ENCODE results near the gene SAE1.

Gene SAE1

GRCh38 chr19:47110521-47111005 is 20.1 kb upstream of the SAE1 start:
- no peak for DNase-seq (ENCODE audit: low read depth)
- TF ChIP-seq CTCF (IDR thresholded peaks at IDR 0.05; ENCODE audit: insufficient read depth, low read depth, low read length, missing control alignments), result no peak
- peak overlapping the region; percentile 99 for H3K4me3 ChIP-seq (ENCODE audit: low read length)

DNA sequence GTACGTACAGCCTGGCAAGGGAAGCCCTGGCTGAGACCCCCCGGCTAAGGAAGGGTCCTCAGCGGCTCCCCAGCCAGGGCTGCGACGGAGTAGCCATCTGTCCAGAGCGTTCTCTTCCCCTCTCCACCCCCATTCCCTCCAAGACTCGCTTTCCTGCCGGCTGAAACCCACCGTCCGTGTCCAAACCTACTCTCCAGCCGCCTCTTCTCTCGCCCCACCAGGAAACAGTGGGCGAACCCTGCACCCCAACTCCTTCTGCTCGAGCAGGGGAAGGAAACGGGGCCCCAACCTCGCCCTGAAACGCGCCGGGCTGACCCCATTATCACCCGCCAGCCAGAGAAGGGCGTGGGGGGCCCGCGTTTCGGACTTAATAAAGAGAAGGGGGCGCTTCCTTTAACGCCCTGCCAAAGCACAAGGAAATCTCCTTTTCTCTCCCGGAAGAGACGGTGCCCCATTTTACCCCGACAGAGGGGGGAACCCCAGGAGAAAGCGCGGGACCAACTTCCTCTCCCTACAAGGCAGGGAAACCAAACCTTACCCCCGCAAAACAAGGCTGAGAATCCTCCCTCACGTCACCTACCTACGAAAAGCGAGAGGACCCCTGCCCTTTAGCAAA is 19.5 kb upstream of the SAE1 start:
- TF ChIP-seq CTCF (IDR thresholded peaks at IDR 0.05; ENCODE audit: insufficient read depth, low read depth, low read length, missing control alignments), result no peak
- peak overlapping the region; percentile 99 for H3K4me3 ChIP-seq (ENCODE audit: low read length)
- DNase-seq (ENCODE audit: low read depth), result no peak

DNA sequence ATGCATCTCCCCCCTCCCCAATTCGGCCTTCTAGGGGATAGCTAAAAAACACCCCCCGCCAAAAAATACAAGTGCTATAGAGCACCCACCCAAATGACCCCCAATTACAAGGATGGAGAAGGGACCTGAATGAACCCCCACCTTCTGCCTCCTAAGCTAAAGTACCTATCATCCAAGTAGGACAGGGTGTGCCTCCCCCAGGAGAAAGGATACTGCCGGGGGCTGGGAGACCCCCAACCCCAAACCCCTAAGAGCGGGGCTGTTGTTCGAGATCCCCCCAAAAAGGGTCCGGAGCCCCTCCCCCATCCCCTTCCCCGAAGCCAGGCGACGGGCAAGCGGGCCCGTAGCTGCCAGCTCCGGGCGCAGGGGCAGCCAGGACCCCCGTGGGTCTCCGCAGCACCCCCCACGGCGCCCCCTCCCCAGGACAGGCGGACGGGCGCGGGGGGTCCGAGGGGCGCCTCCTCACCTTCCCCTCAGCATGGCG is 18.9 kb upstream of the SAE1 start:
- DNase-seq (ENCODE audit: low read depth), result no peak
- no peak for TF ChIP-seq CTCF (IDR thresholded peaks at IDR 0.05; ENCODE audit: insufficient read depth, low read depth, low read length, missing control alignments)
- H3K4me3 ChIP-seq (ENCODE audit: low read length), result peak overlapping the region; percentile 99

DNA sequence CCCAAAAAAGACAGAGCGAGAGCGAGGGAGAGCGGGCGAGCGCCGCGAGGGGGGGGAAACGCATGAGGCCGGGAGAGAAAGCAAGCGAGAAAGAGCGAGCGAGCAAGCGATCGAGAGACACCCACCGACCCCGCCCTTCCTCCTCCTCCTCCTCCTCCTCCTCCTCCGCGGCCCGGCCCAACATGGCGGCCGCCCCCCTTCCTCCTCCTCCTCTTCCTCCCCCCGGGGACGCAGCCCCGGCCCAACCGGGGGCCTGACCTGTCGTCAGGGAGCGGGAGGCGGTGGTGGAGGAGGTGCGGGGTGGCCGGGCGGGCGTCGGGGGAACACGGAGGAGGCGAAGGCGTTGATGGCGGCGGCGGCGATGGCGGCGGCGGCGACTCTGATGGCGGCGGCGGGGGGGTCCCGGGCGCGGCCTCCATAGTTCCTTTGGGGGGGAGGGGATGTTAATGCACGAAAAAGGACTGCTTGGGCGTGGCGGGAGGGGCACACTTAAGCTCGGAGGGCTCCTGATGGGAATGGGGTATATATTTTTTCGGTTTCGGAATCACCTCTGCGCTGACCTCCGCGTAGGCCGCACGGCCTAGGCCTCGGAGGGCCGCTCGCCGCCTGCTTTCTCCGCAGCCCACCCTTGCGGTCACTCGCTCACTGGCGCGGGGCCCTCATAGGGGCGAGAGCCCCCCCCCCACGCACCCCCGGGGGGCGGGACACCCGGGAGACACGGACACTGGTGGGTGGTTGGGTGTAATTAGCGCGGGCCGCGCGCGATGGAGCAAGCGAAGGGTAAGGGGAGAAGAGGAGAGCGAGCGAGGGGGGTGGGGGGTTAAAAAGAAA is 18.3 kb upstream of the SAE1 start:
- TF ChIP-seq CTCF (IDR thresholded peaks at IDR 0.05; ENCODE audit: insufficient read depth, low read depth, low read length, missing control alignments), result no peak
- H3K4me3 ChIP-seq (ENCODE audit: low read length), result peak overlapping the region; percentile 99
- peak; percentile 80 for DNase-seq (ENCODE audit: low read depth)

DNA sequence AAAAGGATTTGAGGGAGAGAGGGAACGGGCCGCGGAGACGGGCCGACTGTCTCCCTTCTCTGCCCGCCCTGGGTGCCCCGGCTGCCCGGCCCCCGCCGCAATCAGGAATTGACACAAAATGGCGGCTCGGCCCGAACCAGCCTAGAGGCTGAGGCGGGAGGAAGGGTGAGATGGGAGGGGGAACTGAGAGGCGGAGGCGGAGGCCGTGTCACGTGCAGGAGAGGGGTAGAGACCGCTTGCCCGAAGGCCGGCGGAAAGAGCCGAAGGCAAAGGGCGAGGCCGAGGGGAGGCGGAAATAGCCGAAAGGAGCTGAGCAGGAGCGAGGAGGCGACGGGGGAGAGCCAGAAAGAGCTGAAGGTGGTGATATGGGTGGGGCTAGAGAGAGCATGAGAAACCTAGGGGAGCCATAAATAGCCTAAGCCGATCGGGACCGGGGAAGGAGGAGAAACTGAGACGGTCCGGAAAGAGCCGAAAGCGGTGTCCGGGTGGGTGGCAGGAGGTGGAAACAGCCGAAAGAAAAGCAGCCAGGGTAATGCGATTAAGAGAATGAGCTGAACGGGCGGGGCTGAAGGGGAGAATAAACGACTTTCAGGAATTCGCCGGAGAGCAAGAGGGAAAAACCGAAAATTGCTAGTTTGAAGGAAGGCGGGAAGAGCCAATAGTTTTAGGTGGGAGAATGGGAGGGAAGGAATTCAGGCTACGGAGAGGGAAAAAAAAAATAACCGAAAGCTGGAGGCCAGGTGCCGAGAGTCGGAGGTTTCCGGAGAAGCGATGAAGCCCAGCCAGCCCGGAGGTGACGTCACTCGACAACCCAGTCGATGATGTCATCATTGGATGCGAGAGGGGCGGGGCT is 17.4 kb upstream of the SAE1 start, which contains the start of gene ZC3H4:
ZC3H4 (minus strand) TSS at position 780 of the 853 bp plus-strand sequence. CDS start 1,192 bp downstream, outside the sequence.
- TF ChIP-seq CTCF (IDR thresholded peaks at IDR 0.05; ENCODE audit: insufficient read depth, low read depth, low read length, missing control alignments), result no peak
- peak within 1 kb of the TSS; percentile 99 for H3K4me3 ChIP-seq (ENCODE audit: low read length)

DNA sequence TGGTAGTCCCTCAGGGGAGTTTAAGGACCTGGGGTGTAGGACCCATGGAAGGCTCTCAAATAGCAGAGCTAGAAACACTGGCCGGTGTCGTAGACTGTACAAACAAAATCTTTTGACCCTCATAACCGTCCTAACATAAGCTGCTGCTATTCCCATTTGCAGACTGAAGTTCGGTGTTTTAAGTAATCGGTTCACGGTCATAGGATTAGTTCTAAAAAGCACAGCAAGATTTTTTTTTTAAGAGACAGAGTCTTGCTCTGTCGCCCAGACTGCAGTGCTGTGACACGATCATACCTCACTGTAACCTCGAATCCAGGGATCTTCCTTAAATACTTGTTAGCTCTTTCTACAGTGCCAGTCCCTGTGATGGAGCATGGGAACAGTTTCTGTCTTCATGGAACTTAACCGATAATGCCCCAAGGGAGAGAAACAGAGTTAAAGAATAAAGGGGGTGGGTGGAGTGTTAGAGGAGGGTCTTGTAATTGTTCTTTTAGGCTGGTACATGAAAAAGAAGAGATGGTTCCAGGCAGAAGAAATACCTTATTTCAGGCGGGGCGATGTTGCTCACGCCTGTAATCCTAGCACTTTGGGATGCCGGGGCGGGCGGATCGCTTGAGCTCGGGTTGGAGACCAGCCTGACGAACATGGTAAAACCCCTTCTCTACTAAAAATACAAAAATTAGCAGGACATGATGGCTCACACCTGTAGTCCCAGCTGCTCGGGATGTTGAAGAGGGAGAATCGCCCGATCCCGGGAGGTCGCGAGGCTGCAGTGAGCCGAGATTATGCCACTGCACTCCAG is 16.6 kb upstream of the SAE1 start:
- no peak for TF ChIP-seq CTCF (IDR thresholded peaks at IDR 0.05; ENCODE audit: insufficient read depth, low read depth, low read length, missing control alignments)
- H3K4me3 ChIP-seq (ENCODE audit: low read length), result peak overlapping the region; percentile 99
- no peak for DNase-seq (ENCODE audit: low read depth)

More for the DNA sequence above, 17.4 kb upstream of the SAE1 start, which contains the start of gene ZC3H4:
- DNase-seq (ENCODE audit: low read depth), result peak; percentile 99

All from epithelial cell of esophagus (primary cell).